ENCODE data around the gene ENO4.

The ENO4 gene

DNA sequence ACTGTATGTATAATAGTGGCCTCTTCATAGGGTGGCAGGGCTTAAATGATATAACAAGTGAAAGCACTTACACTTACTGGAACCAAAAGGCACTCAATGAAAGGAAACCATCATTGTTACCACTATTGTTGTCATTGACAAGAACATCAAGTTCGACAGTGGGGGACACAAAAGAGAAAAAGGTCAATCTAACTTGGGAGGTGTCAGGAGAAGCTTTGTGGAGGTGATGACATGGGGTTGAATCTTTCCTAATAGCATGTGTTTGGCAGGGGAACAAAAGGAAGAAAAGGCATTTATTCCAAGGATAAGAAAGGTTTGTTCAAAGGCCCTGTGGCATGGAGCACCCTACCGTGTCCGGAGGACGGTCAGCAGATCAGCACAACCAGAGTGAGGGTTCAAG, 18.2 kb upstream of the ENO4 start:
- DNase-seq (ENCODE audit: low read depth, low spot score), result no peak

DNA sequence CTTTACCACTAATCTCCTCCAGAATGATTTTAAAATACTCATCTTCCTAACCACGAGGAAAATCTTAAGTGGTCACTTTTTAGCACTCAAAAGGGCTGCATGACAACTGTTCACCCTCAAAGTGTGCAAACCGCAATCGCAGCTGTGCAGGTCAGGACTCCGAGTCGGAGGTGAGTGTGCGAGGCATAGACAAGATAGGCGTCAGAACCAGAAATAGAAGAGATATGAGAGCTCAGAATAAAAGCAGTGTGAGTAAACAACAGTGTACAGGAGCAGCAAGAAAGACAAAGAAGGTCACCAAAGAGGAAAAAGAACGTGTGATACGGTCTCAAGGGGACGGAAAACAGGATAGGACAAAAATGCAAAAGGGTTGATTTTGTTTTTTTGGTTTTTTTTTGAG, 17.5 kb upstream of the ENO4 start:
- DNase-seq (ENCODE audit: low read depth, low spot score), result no peak

GRCh38 chr10:116833986-116834985, 15.0 kb upstream of the ENO4 start:
- no peak for DNase-seq (ENCODE audit: low read depth, low spot score)

- no peak for DNase-seq (ENCODE audit: low read depth, low spot score)
Observed at GRCh38 chr10:116835658-116836057, 13.6 kb upstream of the ENO4 start.

- no peak for DNase-seq (ENCODE audit: low read depth, low spot score)
Observed at GRCh38 chr10:116836083-116836482, 13.2 kb upstream of the ENO4 start.

DNA sequence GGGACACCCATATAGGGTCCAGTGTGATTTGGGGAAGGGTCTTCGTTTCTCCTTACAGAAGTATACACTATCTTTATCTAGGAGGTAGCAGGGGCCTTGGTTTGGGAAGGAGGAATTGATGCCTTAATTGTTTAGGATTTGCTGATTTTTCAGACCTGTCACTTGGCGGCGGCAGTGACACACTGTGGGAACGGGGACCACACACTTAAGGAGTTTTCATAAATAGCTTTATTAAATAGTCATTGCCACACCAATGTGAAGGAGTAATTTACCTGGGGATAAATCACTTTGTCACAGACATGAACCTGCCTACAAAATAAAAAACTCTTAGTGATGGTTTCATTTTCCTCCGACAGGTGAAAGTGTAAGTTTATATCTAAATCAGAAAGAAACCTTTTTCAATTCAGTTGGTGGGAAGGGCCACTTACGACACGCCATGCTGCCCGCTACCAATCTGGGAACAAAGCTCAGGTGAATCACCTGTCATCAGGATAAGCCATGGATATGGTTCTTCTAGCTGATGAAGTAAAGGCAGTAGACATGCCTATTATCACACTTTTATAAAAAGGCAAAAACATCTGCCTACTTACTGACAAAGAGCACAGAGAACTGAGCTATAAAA, 12.3 kb upstream of the ENO4 start:
- DNase-seq (ENCODE audit: low read depth, low spot score), result no peak

- DNase-seq (ENCODE audit: low read depth, low spot score), result no peak
Observed at GRCh38 chr10:116838143-116838725, 11.1 kb upstream of the ENO4 start.

GRCh38 chr10:116840389-116841075, 8.8 kb upstream of the ENO4 start:
- no peak for DNase-seq (ENCODE audit: low read depth, low spot score)

GRCh38 chr10:116845823-116846222, 3.5 kb upstream of the ENO4 start:
- no peak for DNase-seq (ENCODE audit: low read depth, low spot score)

DNA sequence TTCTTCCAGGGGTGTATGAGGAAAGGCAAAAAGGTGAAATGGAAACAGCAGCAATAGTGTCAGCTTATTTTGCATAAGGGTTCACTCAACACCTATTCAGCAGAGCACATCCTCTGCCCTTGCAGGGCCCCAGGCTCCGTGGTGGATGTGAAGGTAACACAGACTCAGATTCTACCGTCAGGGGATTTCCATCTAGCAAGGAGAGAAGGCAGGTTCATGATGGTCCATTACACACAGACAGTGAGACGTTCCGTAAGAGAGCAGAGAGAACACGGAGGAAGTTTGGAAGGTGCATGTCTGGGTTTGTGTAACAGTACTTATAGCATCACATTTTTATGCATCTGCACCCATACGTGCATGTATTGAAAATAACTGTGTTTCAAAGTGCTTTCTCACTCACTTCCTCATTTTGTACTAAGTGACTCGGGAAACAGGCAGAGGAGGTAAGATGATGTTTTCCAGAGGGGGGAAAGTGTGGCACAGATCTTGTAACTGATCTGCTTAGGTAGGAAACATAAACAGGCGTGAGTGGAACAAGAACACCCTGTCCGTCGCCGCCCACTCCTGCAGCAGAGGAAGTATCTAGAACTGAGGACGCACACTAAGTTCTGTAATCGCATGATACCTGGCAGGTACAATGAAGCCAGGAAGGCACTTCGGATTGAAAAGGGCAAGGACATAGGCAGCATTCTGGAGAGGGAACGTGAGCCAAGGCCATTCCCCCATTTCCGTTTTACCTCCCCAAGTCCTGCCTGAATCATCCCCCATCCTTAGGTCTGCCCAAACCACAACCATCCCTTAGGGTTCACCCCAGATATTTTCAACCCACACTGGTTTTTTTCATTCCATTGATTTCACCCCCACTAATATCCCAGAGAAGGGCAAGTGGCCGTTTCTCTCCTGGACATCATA, 1.0 kb upstream of the ENO4 start:
- DNase-seq (ENCODE audit: low read depth, low spot score), result no peak

- no peak for DNase-seq (ENCODE audit: low read depth, low spot score)
Observed at GRCh38 chr10:116848944-116849247, 403 bp upstream of the ENO4 start.

GRCh38 chr10:116850058-116850611, 836 bp downstream of the ENO4 start:
- no peak for DNase-seq (ENCODE audit: low read depth, low spot score)

DNA sequence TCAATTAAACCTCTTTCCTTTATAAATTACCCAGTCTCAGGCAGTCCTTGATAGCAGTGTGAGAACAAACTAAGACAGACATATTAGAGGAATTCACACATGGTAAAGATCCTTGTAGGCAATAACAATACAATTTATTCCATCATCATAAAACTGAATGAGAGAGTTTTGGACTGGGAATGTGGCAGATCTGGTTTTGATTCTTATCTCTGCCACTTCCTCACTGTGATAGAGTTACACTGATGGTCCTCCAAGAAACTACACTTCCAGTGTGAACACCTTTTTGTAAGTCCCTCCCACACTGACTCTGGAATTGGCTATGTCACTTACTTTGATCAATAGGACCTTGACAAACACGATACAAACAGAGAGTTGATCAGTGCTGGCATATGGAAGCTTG, 2.9 kb downstream of the ENO4 start:
- DNase-seq (ENCODE audit: low read depth, low spot score), result no peak

DNA sequence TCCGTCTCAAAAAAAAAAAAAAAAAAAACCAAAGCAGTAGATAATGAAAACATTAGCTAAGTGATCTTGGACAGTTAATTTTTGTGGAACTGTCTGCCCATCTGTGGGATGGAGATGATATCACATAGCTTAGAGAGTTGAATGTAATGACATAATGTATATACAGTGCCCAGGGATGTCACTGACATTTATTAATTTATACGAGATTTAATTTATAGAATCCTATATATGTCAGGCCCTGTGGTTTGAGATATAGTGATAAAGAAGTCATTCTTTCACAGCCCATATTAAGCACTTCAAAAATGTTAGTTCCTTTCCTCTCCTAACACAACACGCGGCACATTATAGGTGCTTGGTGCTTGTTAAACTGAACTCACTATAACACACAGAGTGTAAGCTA, 4.0 kb downstream of the ENO4 start:
- no peak for DNase-seq (ENCODE audit: low read depth, low spot score)

- no peak for DNase-seq (ENCODE audit: low read depth, low spot score)
Observed at GRCh38 chr10:116853701-116854100, 4.4 kb downstream of the ENO4 start.

DNA sequence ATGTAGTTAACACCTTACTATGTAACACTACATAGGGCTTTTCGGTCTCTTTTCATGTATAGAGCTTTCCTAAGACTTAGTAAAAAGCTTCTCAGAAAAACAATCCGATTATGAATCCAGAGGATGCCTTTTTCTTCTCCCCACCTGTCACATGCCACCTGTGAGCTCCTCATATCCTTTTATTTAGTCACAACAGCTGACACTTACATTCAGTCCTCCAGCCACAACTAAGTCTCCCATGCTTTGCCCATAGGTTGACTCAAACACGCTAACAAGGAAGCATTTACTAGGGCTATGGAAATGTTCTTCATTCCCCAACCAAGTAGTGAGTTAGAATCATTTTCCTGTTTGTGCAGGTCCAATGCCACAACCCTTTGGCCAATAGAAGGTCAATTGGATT, 7.9 kb downstream of the ENO4 start:
- no peak for DNase-seq (ENCODE audit: low read depth, low spot score)

- no peak for DNase-seq (ENCODE audit: low read depth, low spot score)
Observed at GRCh38 chr10:116861796-116862195, 12.5 kb downstream of the ENO4 start.

DNA sequence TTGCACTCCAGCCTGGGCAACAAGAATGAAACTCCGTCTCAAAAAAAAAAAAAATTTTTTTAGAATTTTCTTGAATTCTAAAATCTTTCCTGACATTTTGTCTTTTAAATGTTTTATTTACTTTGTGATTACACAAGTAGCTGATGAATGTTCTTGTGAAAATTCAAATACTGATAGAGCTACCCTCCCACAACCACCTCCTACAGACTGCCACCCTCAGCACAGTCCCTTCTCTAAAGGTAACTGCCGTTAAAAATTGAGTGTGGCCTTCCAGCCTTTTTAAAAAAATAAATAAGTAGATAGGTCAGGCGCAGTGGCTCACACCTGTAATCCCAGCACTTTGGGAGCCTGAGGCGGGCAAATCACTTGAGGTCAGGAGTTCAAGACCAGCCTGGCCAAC, 15.1 kb downstream of the ENO4 start:
- no peak for DNase-seq (ENCODE audit: low read depth, low spot score)

DNA sequence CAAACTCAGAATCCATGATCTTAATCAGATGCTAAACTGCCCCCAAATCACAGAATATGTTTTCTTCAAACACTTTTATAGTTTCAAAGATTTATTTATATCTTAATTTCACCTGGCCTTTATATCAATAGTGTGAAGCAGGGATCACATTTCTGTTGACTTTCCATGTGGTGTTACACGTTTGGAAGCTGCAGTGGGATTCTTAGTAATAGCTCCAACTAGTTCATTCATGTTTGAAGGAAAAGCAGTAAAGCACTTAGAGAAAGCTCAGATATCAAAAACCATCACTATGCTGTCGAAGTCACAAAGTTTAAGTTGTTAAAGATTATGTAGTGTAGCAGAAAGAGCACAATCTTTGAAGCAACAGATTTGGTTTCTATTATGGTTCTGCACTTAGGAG, 16.8 kb downstream of the ENO4 start:
- no peak for DNase-seq (ENCODE audit: low read depth, low spot score)

DNA sequence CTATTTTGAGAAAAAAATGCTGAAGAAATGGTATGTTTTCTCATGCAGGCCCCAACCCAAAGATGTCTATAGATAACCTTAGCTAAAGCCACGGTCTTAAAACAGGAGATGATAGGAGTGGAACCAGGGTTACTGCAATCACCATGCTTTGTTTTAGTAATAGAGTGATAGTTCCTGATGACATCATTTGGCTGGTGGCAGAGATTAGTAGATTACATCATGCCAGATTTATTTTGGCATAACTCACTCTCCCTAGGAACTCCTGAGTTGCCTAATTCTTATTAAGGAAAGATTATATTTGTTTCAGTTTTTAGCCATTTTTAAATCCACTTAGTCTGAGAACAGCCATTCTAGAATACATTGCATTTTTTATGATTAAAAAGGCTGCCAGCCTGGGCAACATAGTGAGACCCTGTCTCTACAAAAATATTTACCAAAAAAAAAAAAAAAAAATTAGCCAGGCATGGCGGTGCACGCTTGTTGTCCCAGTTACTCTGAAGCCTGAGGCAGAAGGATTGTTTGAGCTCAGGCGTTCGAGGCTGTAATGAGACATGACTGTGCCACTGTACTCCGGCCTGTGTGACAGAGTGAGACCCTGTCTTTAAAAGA, 17.8 kb downstream of the ENO4 start:
- no peak for DNase-seq (ENCODE audit: low read depth, low spot score)

Measured in brain pericyte (primary cell).